Fibroblast of the aortic adventitia (primary cell): ENCODE data around the gene LRP1B. TPM values are rescaled to one million over a fixed set of nuclear protein-coding genes. Genes with fewer than 3 reads are reported as not detected.

Experiments
- DNase-seq: peaks from one replicate; pipeline ENCODE4 v3.0.0-alpha.2; 2010; ENCODE audit warnings: low read depth
- H3K4me3 ChIP-seq: 2 replicates; pipeline ENCODE4 v1.5.1; 2011; ENCODE audit warnings: low read depth, mild to moderate bottlenecking, control low read depth, low read length, moderate library complexity
- total RNA-seq: library from RNA; depleted of rRNA; stranded (reverse); fragments of >200 nt; gene quantifications from 2 replicates; pipeline ENCODE4 v1.2.3, GENCODE V29; 2012; ENCODE audit warnings: low replicate concordance
- TF ChIP-seq, protein P1 (sequence below): IDR thresholded peaks from 2 replicates; pipeline ENCODE4 v1.5.1; 2011; ENCODE audit warnings: mild to moderate bottlenecking, low read length, control low read depth, inconsistent platforms; ENCODE audit not compliant: insufficient read depth

The LRP1B gene
- total RNA-seq, 1 donor, result 0.36 TPM

DNA sequence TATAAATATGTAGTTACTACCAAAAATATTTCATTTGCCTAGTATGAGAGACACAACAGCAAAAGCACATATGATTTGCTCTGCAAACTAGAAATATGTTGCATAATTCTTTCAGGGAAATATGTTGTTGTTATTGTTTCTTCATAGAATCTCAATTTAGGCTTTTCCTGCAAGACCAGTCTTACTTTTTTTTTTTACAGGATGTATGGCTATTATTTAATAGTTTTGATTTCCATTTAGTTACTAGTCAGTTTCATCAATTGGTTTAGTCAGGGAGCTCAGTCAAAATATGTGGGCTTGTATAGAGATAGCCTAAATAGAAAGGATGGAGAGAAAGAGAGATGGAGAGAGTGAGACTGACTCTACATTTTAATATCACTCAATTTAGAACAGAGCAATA, 6.1 kb downstream of the LRP1B start:
- DNase-seq, result no peak
- TF ChIP-seq, protein P1, sequence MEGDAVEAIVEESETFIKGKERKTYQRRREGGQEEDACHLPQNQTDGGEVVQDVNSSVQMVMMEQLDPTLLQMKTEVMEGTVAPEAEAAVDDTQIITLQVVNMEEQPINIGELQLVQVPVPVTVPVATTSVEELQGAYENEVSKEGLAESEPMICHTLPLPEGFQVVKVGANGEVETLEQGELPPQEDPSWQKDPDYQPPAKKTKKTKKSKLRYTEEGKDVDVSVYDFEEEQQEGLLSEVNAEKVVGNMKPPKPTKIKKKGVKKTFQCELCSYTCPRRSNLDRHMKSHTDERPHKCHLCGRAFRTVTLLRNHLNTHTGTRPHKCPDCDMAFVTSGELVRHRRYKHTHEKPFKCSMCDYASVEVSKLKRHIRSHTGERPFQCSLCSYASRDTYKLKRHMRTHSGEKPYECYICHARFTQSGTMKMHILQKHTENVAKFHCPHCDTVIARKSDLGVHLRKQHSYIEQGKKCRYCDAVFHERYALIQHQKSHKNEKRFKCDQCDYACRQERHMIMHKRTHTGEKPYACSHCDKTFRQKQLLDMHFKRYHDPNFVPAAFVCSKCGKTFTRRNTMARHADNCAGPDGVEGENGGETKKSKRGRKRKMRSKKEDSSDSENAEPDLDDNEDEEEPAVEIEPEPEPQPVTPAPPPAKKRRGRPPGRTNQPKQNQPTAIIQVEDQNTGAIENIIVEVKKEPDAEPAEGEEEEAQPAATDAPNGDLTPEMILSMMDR, result no peak
- no peak overlapping the region for H3K4me3 ChIP-seq

DNA sequence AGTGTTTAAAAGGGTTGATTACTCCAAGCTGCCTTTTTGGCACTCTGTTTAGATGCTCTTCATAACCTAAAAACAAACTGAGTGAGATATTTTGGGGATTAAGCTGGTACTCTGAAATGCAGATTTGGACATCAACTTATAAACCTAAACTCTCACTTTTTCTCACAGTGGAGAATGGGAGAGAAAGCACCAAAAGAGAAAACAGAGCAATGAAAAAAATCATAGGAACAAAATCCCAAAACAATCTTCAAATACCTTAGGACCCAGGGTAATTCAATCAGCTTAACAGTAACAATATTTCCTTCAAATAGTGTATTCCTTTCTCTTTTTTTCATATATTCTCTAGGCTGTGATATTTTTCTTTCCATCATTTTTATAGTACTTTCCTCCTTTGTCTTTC, 11.5 kb downstream of the LRP1B start:
- TF ChIP-seq, protein P1, result no peak
- H3K4me3 ChIP-seq, result no peak overlapping the region
- no peak for DNase-seq

DNA sequence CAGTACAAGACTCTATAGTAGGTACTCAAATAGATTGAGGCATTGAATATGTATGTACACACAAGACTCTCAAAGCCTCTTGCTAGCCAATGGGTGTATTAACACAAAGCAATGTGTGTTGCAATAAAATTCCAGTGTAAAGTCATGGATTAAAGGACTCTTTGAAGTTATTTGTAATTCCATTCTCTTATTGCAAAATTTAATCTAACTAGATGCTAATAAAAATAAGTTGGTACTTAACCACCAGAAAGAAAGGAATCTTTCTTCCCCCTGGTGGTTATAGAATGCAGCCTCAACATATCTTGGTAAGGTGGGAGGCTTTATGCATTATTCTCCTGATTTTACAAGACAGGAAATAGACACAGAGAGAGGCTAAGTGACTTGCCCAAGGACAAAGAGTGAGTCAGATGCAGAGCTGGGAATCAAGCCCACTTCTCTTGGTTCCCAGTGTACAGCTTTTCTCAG, 18.0 kb downstream of the LRP1B start:
- TF ChIP-seq, protein P1, result no peak
- no peak overlapping the region for H3K4me3 ChIP-seq
- peak; percentile 17 for DNase-seq

DNA sequence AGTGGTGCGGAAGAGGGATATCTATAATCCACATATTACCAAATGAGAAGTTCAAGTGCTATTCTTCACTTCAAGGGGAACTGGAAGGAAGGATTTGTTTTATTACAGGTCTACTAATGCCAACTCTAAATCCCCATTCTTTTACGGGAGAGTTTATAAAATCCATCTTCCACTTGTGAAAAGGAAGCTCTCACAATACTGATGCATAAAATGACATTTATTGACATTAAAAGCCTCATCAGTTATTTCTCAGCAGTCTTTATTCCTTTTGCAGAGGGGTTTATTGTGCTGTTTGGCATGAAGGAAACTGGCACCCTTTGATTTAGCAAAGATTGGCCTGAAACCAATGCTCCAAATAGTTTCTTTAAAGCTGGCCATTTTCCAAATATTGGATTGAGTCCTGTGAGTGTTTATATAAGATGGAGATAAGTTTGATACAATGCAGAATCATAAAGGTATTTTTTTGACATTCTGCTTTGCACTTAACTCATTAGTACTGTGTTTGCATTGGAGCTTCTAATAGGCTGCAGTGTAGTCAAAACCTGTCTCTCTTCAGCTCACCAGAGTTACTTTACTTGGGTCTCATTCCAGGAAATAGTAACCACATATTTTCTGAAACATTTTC, 26.6 kb downstream of the LRP1B start:
- TF ChIP-seq, protein P1, result no peak
- H3K4me3 ChIP-seq, result no peak overlapping the region
- DNase-seq, result no peak

DNA sequence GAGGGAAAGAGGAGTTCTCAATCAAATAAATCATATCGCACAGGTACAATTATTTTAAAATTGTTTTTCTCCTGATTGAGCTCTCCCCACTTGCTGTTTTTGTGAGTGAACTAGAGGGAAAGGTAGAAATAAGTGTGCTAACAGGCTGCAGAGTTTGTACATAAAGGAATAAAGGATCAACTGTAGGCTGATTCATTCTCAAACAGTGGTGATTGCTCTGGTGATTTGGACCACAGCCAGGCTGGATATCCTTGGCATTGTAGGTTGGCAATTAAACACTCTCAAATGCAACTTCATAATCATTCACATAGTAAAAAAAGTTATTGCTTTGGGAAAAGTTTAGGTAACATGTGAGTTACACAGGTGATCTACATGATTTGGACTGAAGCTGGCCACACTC, 29.8 kb downstream of the LRP1B start:
- TF ChIP-seq, protein P1, result no peak

DNA sequence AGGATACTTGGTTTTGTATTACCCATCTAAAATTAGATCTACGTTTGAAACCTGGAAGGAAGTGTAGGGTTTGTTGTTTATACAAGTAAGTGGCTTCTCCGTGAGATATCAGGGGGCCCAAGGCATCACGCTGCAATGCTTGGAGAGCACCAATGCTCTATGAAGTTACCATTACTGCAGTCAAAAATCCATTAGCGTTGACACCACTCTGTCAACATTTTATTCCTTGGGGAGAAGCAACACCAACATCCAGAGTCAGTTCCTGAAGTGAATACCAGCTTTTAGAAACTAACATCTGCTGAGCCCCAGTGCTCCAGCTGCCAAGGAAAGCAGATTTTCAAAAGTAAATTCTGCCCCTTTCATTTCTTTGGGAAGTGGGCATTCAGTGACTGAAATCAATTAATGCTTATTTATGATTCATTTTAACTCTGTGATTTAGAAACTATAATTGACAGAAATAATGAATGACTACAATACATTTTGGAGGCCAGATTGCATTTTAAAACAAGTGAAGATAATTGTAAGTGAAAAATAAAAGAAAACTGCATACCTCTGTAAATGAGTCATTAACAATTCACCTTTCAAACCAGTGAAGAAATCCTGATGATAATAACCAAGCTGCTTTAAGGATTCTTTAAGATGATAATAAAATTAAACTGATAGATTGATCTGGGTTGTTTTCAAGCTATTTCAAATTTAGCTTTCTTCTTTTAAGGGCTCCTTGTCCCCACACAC, 30.5 kb downstream of the LRP1B start:
- DNase-seq, result no peak
- no peak overlapping the region for H3K4me3 ChIP-seq
- TF ChIP-seq, protein P1, result no peak

More for the DNA sequence above, 29.8 kb downstream of the LRP1B start:
- DNase-seq, result no peak
- H3K4me3 ChIP-seq, result no peak overlapping the region
